T-helper 22 cell (primary cell): ENCODE results near the gene MEG3.

Source experiments
- DNase-seq: peaks from one replicate; pipeline ENCODE4 v3.0.0-alpha.2; 2020; ENCODE audit warnings: low read depth

Gene MEG3

DNA sequence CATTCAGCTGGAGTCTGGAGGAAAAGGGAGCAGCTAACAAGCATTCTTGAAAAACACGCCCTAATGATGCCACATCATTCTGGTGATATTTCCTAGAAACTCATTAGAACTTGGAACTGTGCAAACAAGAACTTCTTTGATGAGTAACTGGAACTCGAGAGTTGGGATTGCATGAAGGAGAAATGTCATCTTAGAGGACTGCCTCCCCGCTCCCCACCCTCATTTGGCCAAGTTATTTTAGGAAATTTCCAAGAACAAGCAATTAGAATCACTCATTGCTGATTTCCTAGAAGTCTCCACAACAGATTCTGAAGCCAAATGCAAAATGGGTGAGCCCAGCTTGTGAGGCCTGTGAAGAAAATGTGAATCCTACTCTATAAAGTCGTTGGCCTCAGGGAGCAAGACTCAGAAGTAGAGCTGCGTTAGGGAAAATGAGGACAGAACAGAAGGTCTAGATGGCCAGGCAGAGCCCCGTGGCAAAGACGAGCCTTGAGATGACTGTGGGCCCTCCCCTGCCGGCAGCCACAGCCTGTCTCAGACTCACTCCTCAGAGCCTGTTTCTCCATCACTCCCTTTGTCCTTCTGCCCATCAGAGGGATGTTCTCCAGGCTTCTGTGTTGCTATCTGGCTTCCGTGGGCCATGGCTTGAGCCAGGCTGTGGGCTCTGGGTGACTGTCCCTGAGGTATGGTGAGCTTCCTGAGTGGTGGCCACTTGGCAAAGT, 39.2 kb downstream of the MEG3 start:
- no peak for DNase-seq

DNA sequence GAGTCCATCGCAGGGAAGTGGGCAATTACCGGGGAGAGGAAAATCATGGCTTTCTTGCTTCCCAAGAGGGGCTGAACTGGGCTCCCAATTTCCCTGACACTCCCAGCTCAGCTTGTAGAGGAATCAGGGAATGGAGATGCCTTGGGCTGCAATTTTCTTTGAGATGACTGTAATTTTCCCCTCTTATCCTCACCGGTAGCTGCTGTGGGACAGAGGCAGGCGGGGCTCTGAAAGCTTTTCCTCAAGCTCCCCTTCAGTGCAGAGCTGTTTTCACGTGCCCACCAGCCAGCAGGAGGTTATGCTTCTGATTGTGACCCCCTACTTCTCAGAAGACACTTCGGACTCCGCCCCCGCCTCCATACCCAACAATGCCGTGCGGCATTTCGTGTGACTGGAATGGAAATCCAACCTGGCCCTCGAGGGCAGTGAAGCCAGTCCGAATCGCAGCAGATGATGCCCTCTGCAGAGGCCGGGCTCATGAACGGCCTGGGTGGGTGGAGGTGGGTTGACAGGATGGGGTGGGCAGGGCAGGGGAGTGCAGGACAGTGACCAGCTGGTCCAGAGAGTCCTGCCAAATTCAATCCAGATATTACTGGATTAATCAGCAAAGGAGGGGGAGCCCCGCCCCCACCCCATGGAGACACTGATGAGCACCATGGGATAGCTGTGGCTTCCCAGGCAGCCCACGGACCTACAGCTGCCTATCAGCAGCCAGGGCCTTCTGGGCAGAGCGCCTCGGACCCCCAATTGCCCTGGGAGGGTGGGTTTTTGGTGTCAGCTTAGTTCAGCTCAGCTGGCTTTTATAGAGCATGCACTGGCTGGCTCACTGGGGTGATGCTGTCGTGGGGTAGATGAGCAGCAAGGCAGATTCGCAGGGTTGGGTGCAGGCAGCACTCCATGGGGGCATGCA, 40.0 kb downstream of the MEG3 start:
- DNase-seq, result no peak

DNA sequence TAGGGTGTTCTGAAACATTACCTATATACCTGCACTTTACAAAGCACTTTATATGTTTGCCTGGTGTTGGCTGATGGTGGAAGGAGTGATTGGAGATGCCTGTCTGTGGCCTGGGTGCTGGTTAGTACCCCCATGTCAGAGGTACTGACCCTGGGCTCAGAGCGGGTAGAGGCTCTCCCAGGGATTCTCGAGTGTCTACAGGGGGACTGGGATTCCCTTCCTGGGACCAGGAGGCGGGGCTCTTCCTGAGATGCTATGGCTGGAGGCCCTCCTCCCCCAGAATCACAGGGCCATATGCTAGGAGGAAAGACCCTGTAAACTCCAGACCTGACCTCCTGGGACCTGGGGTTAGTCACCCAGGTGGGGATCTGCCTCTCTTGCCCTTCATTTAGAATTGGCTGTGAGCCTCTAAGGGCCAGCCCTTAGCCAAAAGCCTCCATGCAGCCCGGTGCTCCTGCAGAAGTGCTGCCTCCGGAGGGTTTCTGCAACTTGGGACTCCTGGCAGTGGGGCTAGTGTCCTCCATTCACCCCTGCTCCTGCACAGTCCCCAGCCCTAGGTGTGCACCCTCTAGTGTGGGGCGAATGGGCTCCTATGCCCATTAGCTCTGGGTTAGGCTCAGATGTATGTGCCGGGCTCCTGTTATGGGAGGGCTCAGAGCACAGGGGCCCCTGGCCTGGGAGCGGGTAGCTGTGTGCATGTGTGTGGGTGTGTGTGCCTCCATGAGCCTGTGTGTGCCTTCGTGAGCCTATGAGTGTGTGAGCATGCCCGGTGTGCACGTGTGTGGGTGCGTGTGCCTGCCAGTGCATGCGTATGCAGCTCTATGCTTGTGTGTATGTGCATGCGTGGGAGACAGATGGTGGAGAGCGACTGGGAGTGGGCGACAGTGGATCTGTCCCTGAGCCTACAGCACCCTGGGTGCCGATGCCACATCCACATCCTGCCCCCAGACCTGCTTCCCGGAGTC, 41.0 kb downstream of the MEG3 start:
- DNase-seq, result no peak

DNA sequence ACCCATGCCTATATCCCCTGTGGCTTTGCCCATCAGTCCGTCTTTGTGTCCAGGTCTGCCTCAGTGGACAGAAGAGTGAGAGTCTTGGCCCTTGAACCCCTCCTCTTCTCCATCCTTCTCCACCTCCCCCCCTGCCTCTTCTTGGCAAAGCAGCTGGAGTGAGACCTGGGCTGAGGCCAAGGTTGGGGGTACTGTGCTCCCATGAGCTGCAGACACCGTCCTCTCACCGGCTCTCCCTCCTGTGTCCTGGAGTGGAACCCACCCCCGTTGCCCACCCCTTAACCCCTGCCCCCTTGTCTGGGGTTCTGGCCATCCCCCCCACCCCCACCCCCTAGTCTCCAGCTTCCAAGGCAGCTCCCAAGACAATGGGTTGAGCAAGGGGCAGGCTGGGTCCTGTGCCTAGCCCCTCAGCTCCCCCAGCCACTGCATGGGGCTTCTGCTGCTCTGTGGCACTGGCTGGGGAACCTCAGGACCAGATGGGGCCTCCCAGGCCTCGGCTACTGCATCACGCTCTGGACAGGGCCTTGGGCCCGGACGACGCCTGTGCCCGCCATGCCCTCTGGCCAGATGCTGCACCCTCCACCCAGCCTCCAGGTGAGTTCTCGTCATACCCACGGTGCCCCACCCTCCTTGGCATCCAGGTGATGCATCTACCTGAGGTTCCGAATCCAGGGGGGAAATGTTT, 41.9 kb downstream of the MEG3 start:
- no peak for DNase-seq

DNA sequence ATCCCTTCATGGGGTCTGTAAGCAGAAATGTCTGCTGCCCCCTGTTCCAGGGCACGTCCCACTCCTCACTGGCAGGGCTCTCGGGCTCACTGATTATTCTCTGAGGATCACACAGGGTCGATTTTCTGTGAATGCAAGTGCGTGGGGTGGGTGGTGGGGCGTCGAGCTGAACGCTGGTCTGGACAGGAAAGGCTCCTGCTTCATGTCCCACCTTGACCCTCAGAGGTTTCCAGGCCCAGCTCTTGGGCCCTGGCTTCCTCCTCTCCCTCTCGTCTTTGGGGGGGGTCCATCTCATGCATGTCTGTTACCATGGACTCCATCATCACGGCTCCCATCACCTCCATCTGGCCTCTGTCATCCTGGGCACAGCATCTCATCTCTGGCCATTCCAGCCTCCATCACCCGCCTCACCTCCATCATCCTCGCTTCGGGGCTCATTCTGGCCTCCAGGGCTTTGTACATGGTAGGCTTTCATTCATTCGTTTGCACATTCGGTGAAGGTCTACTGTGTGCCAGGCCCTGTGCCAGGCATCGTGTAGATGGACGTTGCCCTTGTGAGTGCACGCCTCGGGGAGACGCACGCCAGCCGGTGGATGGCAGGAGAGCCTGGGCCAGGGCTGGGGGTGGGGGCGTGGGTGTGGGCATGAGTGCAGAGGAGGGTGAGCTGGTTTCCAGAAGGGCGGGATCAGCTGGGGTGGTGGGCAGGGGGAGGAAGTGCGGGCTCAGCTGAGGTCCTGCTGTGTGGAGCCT, 42.9 kb downstream of the MEG3 start:
- DNase-seq, result no peak

DNA sequence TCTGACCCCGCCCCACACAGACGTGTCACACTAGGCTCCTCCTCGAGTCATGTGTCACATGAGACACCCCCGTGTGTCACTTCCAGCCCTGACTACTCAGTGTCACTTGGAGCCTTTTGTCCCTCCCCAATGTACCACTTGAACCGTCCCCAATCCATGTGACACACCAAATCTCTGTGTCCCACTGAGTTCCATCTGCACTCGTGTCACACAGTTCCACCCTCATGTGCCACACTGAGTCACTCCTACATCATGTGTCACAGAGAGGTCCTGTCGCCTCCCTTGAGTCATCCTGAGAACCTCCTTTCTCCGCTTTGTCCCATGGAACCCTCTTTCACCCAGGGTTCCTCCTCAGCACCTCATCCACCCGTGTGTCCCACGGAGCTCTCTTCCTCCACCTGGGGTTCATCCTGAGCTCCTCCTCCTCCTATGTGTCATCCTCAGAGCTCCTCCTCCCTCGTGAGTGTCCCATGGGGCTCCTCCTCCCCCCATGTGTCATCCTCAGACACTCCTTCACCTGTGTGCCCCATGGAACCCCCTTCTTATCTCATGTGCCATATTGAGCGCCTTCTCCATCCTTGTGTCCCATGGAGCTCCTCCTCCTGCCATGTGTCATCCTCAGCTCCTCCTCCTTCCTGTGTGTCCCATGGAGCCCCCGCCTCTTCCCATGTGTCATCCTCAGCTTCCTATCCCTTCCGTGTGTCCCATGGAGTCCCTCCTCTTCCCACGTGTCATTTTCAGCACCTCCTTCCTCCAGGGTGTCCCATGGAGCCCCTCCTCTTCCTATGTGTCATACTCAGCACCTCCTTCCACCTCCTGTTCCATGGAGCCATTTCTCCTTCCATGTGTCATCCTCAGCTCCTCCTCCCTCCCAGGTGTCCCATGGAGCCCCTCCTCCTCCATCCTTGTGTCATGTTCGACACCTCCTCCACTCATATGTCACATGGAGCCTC, 45.6 kb downstream of the MEG3 start:
- no peak for DNase-seq

DNA sequence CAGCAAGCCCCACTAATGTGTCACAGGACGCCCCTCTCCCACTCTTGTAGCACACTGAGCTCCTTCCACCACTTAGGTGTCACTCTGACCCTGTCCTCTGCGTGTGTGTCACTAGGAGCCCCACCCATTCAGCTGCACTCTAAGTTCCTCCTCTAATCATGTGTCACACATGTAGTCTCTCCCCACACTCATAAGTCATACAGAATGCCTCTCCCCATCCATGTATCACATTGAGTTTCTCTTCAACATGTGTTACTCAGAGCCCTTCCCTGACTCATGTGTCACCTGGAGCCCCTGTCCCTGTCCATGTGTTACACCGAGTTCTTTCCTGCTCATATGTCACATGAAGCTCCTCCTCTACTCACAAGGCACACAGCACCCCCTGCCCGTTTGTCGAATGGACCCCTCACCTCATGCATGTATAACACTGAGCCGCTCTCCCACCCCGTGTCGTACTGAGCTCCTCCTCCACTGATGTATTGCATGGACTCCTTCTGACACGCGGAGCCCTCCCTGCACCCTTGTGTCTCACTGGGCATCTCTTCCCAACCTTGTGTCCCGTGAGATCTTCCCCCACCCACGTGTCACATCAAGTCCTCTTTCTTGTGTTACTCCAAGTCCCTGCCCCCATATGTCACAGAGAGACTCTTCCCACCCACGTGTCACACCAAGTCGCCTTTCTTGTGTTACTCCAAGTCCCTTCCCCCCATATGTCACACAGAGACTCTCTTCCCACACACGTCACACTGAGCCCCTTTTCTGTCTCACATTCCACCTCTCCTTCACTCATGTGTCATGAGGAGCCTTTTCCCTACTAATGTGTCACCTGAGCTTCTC, 46.6 kb downstream of the MEG3 start:
- no peak for DNase-seq

DNA sequence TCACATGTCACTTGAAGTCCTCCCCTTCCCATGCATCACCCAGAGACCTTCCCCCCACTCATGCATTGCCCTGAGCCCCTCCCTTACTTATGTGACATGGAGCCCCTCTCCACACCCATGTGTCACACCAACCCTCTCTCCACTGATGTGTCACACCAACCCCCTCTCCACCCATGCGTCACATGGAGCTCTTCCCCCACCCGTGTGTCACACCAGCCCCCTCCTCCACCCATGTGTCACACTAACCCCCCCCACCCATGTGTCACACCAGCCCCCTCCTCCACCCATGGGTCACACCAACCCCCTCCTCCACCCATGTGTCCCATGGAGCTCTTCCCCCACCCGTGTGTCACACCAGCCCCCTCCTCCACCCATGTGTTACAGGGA, 47.2 kb downstream of the MEG3 start:
- DNase-seq, result no peak

DNA sequence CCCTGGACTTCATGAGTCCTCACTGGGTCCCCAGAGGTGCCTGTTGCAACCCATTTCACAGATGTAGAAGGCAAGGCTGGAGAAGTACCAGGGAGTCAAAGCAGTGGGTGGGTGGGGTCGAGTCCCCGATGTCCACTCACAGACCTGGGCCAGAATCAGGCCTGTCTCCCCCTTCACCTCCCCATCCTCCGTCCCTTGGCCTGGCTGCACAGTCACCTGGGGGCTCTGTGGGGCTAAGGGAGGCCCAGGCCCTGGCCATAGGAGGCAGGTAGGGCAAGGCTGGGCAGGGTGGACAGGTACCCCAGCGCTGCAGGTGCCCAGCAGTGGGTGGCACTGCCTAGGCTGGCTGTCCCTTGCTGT, 48.1 kb downstream of the MEG3 start:
- DNase-seq, result no peak

DNA sequence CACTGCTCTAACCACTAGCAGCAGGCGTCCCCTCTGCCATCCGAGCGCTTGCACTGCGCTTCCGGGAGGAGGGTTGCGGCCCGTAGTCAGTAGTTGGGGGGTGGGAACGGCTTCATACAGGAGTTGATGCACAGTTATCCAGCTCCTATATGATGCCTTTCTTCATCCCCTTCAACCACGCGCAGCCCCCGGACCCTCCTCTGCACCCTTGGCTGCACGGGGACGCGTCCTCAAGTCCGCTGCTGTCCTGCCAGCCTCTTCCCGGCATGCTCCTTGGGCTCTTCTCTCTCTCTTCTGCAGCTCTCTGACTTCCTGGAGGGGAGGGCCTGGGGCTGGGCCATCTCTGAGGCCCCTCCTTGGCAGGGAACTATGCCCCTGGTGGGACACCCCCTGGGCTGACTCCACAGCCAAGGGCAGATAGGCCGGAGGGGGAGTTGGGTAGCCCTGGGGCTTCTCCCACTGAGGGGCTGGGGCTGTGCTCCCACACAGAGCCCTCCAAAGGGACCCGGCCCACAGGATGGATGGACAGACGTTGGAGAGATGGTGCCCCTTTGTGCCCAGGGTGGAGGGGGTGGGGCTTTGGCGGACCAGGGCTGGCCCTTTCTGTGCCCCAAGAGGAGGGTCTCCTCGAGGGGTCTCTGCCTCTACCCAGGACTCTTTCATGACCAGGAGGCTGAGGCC, 48.6 kb downstream of the MEG3 start:
- no peak for DNase-seq

DNA sequence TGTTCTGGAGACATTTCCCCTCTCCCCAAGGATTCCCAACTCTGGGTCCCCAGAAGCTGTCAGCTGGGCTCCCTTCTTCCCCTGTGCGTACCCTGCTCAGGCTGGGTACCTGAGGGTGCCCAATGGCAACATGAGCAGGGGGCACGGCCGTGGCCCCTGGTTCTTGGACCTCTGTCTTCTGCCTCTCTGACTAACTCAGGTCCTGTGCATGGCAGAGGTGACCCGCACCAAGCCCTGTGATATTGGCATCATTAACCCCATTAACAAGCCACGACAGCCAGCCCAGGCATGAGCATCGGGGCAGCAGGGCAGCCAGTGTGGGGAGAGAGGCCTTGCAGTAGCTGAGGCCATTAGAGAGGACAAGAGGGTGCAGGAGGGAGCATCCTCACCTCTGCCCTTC, 49.2 kb downstream of the MEG3 start:
- DNase-seq, result no peak

DNA sequence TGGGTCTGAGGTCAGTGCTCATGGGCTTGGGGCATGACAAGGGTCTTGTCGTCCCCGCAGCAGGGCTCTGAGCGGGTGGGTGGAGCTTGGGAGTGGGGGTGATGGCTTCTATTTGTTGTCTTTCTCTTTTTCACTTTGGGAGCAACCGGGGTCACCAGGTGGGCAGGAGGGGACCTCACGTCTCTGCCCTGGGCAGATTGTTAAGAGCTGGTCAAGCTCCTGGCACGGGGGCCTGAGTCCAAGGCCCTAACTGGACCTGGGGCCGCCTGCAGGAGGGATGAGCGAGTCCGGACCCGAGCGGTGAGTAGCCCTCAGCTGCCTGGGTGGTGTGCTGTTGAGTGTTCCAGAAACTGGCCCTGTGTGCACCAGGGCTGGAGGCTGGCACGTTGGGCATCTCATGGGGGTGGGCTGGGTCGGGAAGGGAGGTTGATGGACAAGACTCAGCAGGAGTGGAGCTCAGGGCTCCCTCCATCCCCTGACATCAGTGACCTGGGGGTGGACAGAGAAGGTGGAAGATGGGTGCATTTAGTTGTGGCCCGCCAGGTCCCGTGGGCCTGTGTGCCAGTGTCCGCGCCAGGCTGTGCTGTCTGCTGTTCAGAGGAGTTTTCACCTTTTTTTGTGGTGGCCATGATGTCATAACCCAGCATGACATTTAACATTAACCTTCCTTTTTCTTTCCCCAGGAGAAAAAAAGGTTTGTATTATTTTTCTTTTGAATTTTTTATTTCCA, 50.1 kb downstream of the MEG3 start:
- DNase-seq, result no peak

DNA sequence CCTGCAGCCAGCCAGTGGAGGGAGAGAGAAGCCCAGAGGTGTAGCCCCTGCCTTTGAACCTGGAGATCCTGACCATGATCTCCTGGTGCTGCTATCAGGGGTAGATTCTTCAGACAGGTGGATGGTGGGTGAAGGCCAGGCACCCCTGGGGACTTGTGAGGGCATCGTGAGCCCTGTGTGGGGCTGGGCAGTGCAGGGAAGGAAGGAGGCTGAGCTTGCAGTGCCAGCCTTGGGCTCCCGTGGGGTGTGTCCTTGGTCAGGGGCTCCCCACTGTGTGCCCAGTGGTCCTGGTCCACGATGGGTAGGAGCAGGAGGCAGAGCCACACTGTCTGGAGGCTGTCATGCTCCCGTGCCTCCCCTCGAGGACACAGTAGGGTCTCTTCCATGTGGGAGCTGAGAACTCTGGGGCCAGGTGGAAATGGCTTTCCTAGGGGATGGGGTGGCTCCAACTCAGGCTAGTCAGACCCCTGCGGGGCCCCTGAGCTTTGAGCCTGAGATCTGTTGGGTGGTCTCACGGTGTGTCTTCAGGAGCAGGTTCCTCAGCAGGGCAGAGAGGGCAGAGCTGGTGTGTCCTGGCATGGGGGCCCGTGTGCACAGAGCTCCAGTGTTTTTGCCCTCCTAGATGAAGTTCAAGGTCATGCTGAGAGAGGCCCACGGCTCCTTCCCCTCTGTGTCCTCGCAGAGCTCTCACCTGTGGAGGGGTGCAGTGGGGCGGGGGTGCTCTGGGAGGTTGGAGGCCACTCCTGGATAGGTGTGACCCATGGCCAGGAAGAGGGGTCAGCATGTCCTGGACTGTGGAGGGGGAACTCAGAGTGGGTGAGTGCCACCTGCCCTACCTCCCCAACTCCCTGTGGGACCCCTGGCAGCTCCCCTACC, 52.6 kb downstream of the MEG3 start:
- DNase-seq, result no peak

DNA sequence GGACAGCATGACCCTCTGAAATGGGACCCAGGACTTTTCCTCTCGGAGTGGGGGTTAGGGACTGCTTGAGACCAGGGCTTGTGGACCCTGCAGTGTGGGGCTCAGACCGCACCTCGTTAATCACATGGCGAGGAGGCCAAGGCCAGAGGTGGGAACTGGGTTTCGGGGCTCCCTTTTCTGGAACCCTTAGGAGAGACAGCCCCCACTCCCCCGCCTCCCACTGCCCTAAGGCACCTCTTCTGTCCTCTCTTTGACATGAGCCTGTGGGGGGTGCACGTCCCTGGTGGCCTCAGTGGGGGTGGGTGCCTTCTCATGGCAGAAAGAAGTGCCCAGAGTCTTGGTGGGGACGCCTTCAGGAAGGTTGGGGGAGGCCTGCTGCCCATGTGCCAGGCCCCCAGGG, 53.3 kb downstream of the MEG3 start:
- no peak for DNase-seq

DNA sequence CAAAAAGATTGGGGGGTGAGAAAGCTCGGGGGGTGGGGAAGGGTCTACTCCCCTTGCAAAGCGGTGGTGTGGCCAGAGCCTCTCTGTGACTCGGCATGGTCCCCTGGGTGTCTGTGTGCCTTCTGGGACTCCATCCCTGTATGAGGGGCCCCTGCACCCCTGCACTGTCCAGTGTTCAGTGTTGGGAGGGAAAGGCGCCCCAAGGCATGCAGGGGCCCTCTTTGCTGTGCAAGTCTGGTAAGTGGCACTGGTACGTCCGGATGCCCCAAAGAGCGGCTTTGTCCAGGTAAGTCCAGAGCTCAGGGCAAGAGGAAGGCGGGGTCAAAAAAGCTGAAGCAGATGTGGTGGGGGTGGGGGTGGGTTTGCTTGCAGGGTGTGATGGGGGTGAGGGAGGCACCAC, 53.9 kb downstream of the MEG3 start:
- DNase-seq, result no peak

DNA sequence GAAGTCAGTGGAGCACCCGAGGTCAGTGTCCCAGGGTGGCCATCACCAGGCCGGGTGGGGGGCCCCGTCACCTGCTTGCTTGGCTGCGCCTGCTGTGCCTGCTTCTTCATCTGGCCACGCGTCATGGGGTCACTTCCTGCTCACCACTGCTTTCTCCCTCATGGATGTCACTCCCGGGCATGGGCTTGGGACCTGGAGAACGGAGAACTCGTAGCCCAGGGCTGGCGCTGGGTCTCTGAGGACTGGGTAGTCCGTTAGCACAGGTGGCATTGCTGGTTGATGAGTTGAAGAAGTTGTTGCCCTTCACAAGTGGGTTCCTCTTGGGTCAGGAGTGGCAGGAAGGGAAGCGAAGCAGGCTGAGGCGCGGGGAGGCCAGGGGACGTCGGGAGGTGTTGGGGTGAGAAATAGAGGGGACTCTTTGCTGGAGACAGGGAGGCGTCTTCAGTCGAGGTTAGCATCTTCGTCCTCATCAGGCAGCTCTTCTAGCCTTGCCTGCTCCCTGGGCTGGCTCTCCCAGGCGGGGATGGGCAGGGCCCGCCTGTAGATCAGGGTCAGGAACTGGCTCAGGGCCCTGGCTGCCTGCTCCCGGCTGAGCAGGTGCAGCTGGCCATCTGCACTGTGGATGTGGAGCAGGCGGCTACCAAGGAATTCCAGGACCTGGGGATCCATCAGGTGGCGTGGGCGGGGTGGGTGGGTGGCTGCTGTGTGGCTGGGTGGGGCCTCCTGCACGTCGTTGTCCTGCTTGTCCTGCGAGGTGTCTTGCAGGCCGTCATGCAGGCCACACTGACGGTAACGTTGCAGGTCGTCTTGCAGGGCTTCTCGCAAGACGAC, 54.6 kb downstream of the MEG3 start:
- DNase-seq, result no peak
